Transverse colon (tissue), 4 donors: ENCODE data around the gene ZNF335.

Experiments
- CTCF ChIP-seq, 5 experiments: fragments of 200-600 bp in 3 of 5; fragments of 450-650 bp in 2 of 5; sonication (generic) in 3 of 5; IDR thresholded peaks; 1 replicate in 2 of 5; 2 replicates in 3 of 5; pipeline ENCODE4 v1.5.1; 2016 to 2017; ENCODE audit warnings: antibody characterized with exemption in 5 of 5, inconsistent platforms in 3 of 5, mild to moderate bottlenecking in 2 of 5, moderate library complexity in 1 of 5
- POLR2AphosphoS5 ChIP-seq, 3 donors: sonication (generic); formaldehyde crosslinking; IDR thresholded peaks; one replicate each; pipeline ENCODE4 v1.6.1; 2016; ENCODE audit warnings: antibody characterized with exemption in 3 of 3

DNA sequence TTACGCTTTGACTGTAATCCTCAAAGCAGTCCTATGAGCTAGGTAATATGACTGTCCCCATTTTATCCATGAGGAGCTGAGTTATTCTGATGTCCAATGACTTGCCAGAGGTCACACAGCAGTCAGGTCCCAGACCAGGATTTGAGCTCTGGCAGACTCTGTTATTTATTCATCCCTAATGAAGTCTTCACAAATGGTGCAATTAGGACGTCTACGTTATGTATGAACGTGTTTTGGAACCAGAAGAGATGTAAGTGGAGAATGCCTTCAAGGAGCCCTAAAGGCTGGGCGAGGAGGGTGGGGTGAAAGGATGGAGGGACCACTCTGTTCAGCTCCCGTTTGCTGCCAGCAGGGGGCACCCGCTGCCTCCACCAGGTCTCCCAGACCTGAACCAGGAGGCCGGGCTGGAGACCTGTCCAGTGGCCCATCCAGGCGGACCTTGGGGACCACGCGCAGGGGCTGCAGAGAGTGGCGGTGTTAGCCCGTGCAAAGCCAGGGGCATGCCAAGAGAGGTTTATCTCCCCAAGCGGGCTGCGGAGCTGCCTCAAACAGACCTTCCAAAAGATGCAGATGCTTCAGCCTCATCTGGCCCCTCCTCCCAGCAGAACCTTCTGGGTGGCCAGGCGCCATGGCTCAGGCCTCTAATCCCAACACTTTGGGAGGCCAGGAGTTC, 15.2 kb upstream of the ZNF335 start:
- TF ChIP-seq CTCF (IDR thresholded peaks at IDR 0.05) (peak; percentile 57 to 81 (median 77)), POLR2AphosphoS5 (IDR thresholded peaks at IDR 0.05) (no peak)
